Activated T-helper 2 cell treated with anti-CD3 and anti-CD28 coated beads, Interferon-gamma antibody, Interleukin-2, Interleukin-4, amounts not matched to agents 10 μg/mL and 5 μg/mL and 100 μg/mL, durations not matched to agents 14 hours and 24 hours and 36 hours (primary cell): Measurements from ENCODE around the gene CPA2. TPM values are rescaled to one million over a fixed set of nuclear protein-coding genes. Genes with fewer than 3 reads are reported as not detected.

Source experiments
- DNase-seq: peaks from one replicate; pipeline ENCODE4 v3.0.0; 2021; ENCODE audit warnings: low spot score
- H3K27ac Mint-ChIP-seq: one replicate; pipeline ENCODE4 v1.8.0; 2021; ENCODE audit warnings: mixed read lengths
- H3K27me3 Mint-ChIP-seq: one replicate; pipeline ENCODE4 v1.8.0; 2021; ENCODE audit warnings: low read depth, mixed read lengths
- H3K36me3 Mint-ChIP-seq: one replicate; pipeline ENCODE4 v1.8.0; 2021; ENCODE audit warnings: low read depth, mixed read lengths
- H3K4me1 Mint-ChIP-seq: one replicate; pipeline ENCODE4 v1.8.0; 2021; ENCODE audit warnings: low read depth, mixed read lengths
- H3K4me3 Mint-ChIP-seq: one replicate; pipeline ENCODE4 v1.8.0; 2021; ENCODE audit warnings: low read depth, mild to moderate bottlenecking, moderate library complexity, mixed read lengths
- H3K9me3 Mint-ChIP-seq: one replicate; pipeline ENCODE4 v1.8.0; 2021; ENCODE audit warnings: mixed read lengths
- intact Hi-C: fragments of 100-400 bp; cut with micrococcal nuclease; formaldehyde crosslinking; loops from one replicate; pipeline ENCODE4 v1.15.1; 2023
- total RNA-seq: library from RNA; stranded (reverse); gene quantifications from 2 replicates; pipeline ENCODE4 v1.2.3, GENCODE V29; 2022

Gene CPA2
- total RNA-seq, 1 donor from 2014 or later, result 0.14 TPM

DNA sequence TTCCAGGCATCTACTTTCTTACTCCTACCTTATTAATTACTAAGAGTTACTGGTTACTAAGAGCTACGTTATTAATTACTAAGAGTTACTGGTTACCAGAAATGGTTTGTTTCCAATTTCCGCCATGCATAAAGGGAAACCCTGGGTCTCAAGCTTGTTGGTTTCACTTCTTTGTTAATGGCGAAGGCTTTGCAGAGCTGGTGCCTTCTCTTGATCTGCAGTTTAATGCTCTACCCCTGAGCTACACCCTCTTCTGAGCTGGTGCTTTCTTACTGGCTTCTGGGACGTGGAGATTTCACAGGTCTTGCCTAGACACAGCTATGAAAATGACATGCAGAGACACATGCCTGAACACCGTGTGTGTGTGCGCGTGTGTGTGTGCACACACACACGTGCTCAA, 26.9 kb downstream of the CPA2 start:
- intact Hi-C loops, result no loop called here
- Mint-ChIP-seq H3K9me3 (peaks cover 7% of the 10 kb centered on the region), H3K36me3 (no peaks in the 10 kb centered on the region), H3K4me1 (no peaks in the 10 kb centered on the region), H3K27me3 (no peaks in the 10 kb centered on the region), H3K27ac (no peak overlapping the region), H3K4me3 (no peak overlapping the region)
- no peak for DNase-seq

DNA sequence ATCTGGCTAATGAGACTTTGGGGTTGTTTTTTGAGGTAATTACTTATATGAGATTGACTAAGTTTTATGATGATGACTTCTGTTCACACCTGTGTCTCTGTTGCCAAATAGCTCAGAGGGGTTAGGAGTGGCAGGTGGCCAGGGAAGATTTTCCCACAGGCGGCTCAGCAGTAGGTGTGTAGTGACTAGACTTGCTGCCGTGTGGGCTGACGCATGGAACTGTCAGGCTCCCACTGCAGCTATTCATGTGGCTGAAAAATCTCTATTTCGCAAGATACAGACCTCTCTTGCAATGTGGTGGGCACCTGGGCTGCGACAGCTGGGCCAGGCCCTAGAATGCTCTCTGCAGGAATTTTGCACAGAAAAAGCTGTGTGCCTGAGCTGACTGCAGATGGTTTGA, 27.7 kb downstream of the CPA2 start:
- intact Hi-C loops, result no loop called here
- H3K4me3 Mint-ChIP-seq, result no peak overlapping the region
- H3K9me3 Mint-ChIP-seq, result peaks cover 7% of the 10 kb centered on the region
- H3K36me3 Mint-ChIP-seq, result no peaks in the 10 kb centered on the region
- H3K4me1 Mint-ChIP-seq, result no peaks in the 10 kb centered on the region
- no peak for DNase-seq
- H3K27me3 Mint-ChIP-seq, result no peaks in the 10 kb centered on the region
- H3K27ac Mint-ChIP-seq, result no peak overlapping the region

GRCh38 chr7:130296221-130296951, 29.7 kb downstream of the CPA2 start:
- H3K9me3 Mint-ChIP-seq, result peaks cover 7% of the 10 kb centered on the region
- no peak overlapping the region for H3K27ac Mint-ChIP-seq
- no peak overlapping the region for H3K4me3 Mint-ChIP-seq
- intact Hi-C loops, result no loop called here
- peaks cover 2% of the 10 kb centered on the region for H3K27me3 Mint-ChIP-seq
- no peaks in the 10 kb centered on the region for H3K4me1 Mint-ChIP-seq
- no peaks in the 10 kb centered on the region for H3K36me3 Mint-ChIP-seq
- DNase-seq, result no peak

- intact Hi-C loops, result no loop called here
- Mint-ChIP-seq H3K27me3 (peaks cover 2% of the 10 kb centered on the region), H3K36me3 (no peaks in the 10 kb centered on the region), H3K27ac (no peak overlapping the region), H3K4me1 (no peaks in the 10 kb centered on the region), H3K4me3 (no peak overlapping the region), H3K9me3 (peaks cover 7% of the 10 kb centered on the region)
- DNase-seq, result no peak
Observed at GRCh38 chr7:130297628-130298543, 31.2 kb downstream of the CPA2 start.

- DNase-seq, result no peak
- H3K27ac Mint-ChIP-seq, result no peak overlapping the region
- peaks cover 2% of the 10 kb centered on the region for H3K27me3 Mint-ChIP-seq
- intact Hi-C loops, result no loop called here
- no peak overlapping the region for H3K4me3 Mint-ChIP-seq
- no peaks in the 10 kb centered on the region for H3K36me3 Mint-ChIP-seq
- peaks cover 5% of the 10 kb centered on the region for H3K9me3 Mint-ChIP-seq
- H3K4me1 Mint-ChIP-seq, result no peaks in the 10 kb centered on the region
Observed at GRCh38 chr7:130298544-130299326, 32.1 kb downstream of the CPA2 start.

DNA sequence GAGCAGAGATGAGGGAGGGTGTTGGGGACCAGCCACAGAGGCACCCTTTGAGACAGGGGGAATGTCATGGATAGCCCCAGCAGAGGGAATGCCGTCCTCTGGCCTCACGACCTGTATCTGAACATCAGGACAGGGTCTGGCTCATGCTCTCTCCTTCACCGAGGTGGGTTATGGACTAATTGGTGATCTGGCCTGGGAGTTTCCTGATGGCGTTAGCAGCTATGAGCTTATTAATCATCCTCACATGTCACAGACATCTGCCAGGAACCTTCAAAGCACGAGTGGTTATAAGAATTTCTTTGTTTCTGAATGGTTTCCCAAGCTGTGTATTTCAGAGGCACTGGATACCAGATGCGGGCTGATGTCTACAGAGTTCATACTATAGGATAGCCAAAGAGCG, 33.2 kb downstream of the CPA2 start:
- H3K4me3 Mint-ChIP-seq, result no peak overlapping the region
- H3K27me3 Mint-ChIP-seq, result peaks cover 2% of the 10 kb centered on the region
- intact Hi-C loops, result no loop called here
- no peak overlapping the region for H3K27ac Mint-ChIP-seq
- no peaks in the 10 kb centered on the region for H3K9me3 Mint-ChIP-seq
- H3K4me1 Mint-ChIP-seq, result no peaks in the 10 kb centered on the region
- H3K36me3 Mint-ChIP-seq, result no peaks in the 10 kb centered on the region
- no peak for DNase-seq

- Mint-ChIP-seq H3K4me1 (no peaks in the 10 kb centered on the region), H3K36me3 (no peaks in the 10 kb centered on the region), H3K27me3 (peaks cover 5% of the 10 kb centered on the region), H3K9me3 (no peaks in the 10 kb centered on the region), H3K4me3 (no peak overlapping the region), H3K27ac (no peak overlapping the region)
- DNase-seq, result no peak
- intact Hi-C loops, result no loop called here
Observed at GRCh38 chr7:130301501-130302020, 34.9 kb downstream of the CPA2 start.

GRCh38 chr7:130302649-130303048, 36.0 kb downstream of the CPA2 start:
- intact Hi-C loops, result no loop called here
- peaks cover 5% of the 10 kb centered on the region for H3K27me3 Mint-ChIP-seq
- no peaks in the 10 kb centered on the region for H3K4me1 Mint-ChIP-seq
- no peaks in the 10 kb centered on the region for H3K36me3 Mint-ChIP-seq
- no peak overlapping the region for H3K4me3 Mint-ChIP-seq
- DNase-seq, result no peak
- H3K27ac Mint-ChIP-seq, result no peak overlapping the region
- no peaks in the 10 kb centered on the region for H3K9me3 Mint-ChIP-seq

DNA sequence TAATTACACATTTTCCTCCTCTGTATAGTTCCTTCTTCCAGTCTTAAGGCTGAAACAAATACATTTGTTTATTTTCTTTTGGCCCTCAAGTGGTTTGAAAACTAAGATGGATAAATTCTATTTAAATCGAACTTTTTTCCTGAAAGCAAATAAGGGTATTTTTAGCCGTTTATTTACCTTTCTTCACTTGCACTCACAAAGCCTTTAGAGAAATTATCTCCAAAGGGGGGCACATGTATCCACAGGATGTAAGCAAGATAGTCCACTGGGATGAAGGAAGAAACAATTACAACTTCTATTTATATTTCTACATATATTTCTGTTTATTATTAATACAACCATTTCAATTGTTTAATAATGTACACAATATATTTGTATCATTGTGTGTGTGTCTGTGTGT, 36.5 kb downstream of the CPA2 start:
- Mint-ChIP-seq H3K27me3 (peaks cover 5% of the 10 kb centered on the region), H3K4me1 (no peaks in the 10 kb centered on the region), H3K9me3 (no peaks in the 10 kb centered on the region), H3K27ac (no peak overlapping the region), H3K4me3 (no peak overlapping the region), H3K36me3 (no peaks in the 10 kb centered on the region)
- DNase-seq, result no peak
- intact Hi-C loops, result no loop called here

DNA sequence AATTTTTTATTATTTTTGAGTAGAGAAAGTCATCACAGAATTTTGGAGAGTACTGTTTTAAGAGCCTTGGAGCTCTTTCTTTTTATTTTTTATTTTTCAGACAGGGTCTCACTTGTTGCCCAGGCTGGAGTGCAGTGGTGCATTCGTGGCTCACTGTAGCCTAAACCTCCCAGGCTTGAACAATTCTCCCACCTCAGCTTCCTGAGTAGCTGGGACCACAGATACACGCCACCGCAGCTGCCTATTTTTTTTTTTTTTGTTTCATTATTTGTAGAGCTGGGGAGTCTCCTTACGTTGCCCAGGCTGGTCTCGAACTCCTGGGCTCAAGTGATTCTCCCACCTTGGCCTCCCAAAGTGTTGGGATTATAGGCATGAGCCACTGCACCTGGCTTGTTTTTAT, 36.9 kb downstream of the CPA2 start:
- DNase-seq, result no peak
- no peaks in the 10 kb centered on the region for H3K4me1 Mint-ChIP-seq
- H3K27ac Mint-ChIP-seq, result no peak overlapping the region
- H3K4me3 Mint-ChIP-seq, result no peak overlapping the region
- H3K9me3 Mint-ChIP-seq, result no peaks in the 10 kb centered on the region
- intact Hi-C loops, result no loop called here
- H3K36me3 Mint-ChIP-seq, result no peaks in the 10 kb centered on the region
- H3K27me3 Mint-ChIP-seq, result peaks cover 5% of the 10 kb centered on the region

DNA sequence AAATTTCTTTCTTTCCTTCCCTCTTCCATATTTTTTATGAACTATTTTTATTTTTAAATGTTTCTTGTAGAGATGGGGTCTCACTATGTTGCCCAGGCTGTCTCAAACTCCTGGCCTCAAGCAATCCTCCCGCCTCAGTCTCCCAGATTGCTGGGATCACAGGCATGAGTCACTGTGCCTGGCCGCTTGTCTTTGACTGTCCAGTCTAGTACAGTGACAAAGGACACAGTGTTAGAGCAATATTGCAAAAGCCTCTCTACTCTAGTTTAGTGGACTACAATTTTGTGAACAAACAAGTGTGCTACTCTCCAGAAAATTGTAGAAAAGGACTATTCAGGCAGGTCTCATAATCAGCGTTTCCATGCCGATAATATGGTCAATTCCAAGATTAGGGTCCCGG, 37.3 kb downstream of the CPA2 start:
- Mint-ChIP-seq H3K4me3 (no peak overlapping the region), H3K9me3 (no peaks in the 10 kb centered on the region), H3K27me3 (peaks cover 5% of the 10 kb centered on the region), H3K27ac (no peak overlapping the region), H3K36me3 (no peaks in the 10 kb centered on the region), H3K4me1 (no peaks in the 10 kb centered on the region)
- no peak for DNase-seq
- intact Hi-C loops, result no loop called here

- no peaks in the 10 kb centered on the region for H3K9me3 Mint-ChIP-seq
- no peak overlapping the region for H3K27ac Mint-ChIP-seq
- intact Hi-C loops, result no loop called here
- H3K4me3 Mint-ChIP-seq, result no peak overlapping the region
- no peaks in the 10 kb centered on the region for H3K4me1 Mint-ChIP-seq
- no peaks in the 10 kb centered on the region for H3K36me3 Mint-ChIP-seq
- peaks cover 5% of the 10 kb centered on the region for H3K27me3 Mint-ChIP-seq
- DNase-seq, result no peak
Observed at GRCh38 chr7:130304878-130305277, 38.2 kb downstream of the CPA2 start.
